OCI-LY1 (cell line): ENCODE measurements around the gene LRRC1.

ENCODE experiments used
- CTCF ChIP-seq: fragments of 200-600 bp; sonication (generic), shearing (Covaris generic); IDR thresholded peaks from 2 replicates; pipeline ENCODE4 v1.5.1; 2017; ENCODE audit warnings: mild to moderate bottlenecking, antibody characterized with exemption, low read length, moderate library complexity, mixed read lengths
- EZH2 ChIP-seq: fragments of 200-600 bp; sonication (generic), shearing (Covaris generic); IDR thresholded peaks from 2 replicates; pipeline ENCODE4 v1.8.0; 2017; ENCODE audit warnings: borderline replicate concordance, mixed run types, mild to moderate bottlenecking, antibody characterized with exemption, low read length, moderate library complexity, mixed read lengths

- TF ChIP-seq CTCF, result no peak
- no peak for TF ChIP-seq EZH2
Observed at GRCh38 chr6:53799340-53799739, 4.5 kb downstream of the LRRC1 start.
